GM18909 (cell line): ENCODE results near the gene TSPAN18.

ENCODE experiments used
- ATAC-seq: cut with Tn5 transposase; IDR thresholded peaks from one replicate; pipeline ENCODE4 v1.9.1; 2021; ENCODE audit warnings: mild to moderate bottlenecking; ENCODE audit not compliant: unreplicated experiment, poor library complexity

Gene TSPAN18

DNA sequence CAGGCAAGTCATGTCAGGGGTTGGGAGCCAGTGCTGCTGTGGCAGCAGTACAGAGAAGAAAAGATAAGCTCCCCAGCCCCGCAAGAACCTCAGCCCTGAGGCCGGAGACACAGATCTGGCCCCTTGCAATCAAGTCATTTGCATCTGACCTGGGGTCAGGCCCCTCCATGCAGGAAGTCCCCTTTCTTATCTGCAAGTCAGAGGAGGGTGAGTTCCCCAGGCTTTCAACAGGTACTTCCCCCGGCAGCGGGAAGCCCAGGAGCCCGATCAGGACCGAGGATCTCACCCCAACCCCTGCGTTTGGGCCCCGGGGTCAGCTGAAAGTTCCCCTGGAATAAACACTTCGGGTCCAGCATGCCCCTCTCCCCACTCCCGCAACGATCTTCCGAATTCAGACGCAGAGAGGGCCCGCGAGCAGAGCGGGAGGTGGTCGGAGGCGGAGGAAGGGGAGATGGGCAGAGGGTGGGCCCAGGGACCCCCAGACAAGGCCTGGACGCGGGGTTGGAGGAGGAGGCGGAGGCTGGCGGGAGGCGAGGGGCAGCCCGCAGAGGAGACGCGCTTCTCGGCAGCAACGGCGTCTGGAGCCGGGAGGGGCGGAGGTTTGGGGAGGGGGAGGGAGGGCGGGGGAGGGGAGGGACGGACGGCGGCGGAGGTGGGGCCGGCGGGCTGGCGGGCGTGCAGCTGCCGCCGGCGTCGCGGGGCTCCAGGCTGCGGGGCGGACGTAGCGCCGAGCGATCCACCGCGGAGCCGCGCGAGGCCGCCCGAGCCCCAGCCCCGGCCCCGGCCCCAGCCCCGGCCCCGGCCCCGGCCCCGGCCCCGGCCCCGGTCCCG is at the start of gene TSPAN18:
Gene TSPAN18 (plus strand): TSS at position 680 of the 831 bp plus-strand sequence. CDS start 179,455 bp downstream, outside the sequence.
- peak; percentile 95 for ATAC-seq

DNA sequence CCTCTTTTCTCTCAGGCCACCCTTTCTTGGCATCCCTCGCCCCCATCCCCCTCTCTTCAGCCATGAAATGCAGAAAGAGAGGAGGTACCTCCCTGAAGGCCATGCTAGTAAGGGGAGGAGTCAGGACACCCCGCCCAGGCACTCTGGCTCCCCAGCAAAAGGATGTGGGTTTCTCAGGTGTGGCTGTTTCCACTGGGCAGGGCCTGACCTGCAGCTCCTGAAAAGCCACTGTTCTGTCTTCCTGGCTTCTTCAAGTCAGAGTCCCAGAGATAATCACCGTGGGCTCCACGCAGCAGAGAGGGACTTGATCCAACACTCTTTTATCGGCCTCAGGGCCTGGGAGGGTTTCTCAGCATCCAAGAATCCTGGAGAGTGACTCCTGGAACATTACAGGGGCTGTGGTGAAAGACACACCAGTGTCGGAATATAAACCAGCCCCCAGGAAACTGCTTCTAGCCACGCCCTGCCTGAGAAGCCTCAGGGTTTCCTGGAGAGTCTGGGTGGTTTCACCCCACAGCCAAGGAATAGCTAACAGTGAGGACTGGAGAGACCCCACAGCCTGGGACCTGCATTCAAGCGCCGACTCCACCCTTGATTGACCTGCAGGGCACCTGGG is 45.7 kb upstream of the TSPAN18 start:
- no peak for ATAC-seq

DNA sequence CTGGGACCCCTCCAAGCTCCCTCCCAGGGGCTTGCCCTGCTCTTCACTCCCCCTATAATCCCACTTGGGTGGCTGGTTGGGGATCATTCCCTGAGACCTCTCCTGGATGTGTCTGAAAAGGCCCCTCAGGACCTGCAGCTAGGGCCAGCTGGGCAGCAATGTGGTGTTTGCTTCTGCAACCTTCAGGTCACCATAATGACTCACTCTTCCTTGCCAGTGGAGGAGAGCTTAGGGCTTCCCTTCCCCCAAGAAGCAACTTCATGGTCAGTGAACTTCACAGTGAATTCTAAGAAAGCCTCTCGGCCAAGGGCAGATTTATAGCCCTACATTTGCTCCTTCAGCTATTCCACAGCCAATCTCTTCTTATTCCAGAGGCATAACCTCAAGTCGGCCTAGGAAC is 45.1 kb upstream of the TSPAN18 start:
- no peak for ATAC-seq

- ATAC-seq, result no peak
Measured at GRCh38 chr11:44684859-44685281, 41.9 kb upstream of the TSPAN18 start.

DNA sequence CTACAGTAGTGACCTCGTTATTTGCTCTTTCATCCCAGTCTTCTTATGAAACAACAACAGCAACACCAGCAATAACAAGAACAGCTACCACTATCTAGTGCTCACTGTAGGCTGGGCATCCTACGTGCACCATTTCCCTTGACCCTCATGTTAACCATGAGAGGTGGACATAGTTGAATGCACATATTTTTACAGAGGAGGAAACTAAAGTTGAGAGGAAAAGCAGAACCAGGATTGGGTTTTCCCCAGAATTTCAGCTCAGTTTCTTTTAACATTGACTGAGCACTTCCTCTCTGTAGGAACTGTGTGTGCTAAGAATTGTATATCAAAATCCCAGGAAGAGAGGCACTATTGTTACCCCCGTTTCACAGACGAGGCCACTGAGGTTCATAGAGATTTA is 39.4 kb upstream of the TSPAN18 start:
- no peak for ATAC-seq

GRCh38 chr11:44689265-44689664 is 37.5 kb upstream of the TSPAN18 start:
- ATAC-seq, result no peak

- no peak for ATAC-seq
Measured at GRCh38 chr11:44690651-44691050, 36.1 kb upstream of the TSPAN18 start.

DNA sequence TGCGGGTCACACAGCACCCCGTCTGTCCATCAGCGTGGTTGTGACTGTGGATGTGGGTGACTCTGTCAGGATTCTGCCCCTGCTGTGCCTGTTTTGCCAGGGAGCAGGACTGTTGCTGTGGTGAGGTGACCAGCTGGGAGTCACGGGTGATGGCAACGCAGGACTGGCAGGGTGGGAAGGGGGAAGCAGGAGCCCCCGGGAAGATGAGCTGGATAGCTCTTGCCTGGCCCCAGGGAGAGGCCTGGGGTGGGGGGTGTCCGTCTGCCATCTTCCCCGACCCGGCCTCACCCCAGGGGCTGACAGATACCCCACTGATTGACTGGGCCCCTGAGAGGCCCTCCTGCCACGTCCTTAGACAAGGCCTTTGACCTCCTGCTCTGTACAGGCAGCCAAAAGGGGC is 34.3 kb upstream of the TSPAN18 start:
- ATAC-seq, result no peak

DNA sequence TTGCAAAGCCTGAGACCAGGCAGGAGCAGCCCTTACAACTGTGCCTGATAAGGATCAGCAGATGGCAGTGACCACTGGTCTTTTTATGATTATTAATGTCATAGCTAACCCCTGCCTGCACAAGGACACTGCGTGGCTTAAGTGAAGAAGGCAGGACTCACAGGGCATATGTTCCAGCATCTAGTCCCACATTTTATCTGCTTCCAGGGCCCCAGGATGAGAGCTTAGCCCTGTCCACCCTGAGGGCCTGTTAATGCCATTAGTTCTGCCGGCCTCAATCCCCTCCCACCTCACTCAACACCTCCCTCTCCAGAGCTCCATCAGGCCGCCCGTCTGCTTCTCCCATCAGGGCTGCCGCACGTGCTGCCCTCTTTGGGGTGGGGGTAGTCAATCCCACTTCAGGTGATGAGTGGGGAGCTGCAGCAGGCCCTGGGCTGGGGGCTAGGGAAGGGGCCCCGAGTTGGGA is 33.1 kb upstream of the TSPAN18 start:
- no peak for ATAC-seq

DNA sequence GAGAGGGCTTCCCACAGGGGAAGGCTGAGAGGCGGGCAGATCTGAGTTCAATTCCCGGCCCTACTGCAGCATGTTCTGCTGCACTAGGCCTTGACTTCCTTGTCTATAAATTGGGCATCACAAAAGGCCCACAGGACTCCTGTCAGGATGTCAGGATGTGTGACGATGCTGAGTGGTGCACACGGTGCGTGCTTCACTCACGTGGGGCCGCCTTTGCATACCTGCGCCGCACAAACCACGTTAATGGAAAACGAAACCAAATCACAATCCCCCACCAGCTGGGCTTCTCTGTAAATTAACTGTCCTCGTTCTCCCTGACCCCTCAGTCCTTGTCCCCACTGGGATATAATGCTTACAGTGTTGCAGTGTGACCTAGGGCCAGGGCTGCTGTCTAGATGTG is 32.3 kb upstream of the TSPAN18 start:
- no peak for ATAC-seq

DNA sequence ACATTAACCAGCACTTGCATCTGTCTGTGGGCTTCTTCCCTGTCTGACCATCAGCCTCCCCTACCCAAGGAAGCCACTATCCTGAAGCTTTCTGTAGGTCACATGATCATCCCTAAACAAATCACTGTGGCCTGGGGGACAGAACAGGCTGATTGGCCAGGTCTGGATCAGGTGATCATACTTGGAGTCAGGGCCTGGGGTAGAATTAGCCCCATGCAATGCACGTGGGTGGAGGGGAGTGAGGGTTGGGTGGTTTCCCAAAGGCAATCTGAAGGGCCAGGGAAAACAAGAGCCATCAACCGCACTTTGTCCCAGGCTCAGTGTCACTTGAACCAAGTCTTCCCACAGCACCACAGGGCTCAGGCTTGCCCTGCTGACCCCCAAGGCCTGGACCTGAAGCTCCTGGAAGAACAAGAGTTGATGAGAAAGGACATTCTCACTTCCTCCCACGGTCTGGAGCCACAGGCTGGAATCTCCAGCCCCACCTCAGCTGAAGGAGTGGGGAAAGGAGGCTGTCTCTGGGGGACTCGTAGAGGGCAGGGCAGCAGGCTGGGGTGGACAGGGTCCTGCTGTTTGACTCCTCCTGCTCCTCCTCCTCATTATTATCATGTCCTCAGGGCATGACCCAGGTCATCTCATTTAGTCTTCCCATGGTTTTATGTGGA is 31.5 kb upstream of the TSPAN18 start:
- ATAC-seq, result no peak

GRCh38 chr11:44698252-44698912 is 28.4 kb upstream of the TSPAN18 start:
- no peak for ATAC-seq

DNA sequence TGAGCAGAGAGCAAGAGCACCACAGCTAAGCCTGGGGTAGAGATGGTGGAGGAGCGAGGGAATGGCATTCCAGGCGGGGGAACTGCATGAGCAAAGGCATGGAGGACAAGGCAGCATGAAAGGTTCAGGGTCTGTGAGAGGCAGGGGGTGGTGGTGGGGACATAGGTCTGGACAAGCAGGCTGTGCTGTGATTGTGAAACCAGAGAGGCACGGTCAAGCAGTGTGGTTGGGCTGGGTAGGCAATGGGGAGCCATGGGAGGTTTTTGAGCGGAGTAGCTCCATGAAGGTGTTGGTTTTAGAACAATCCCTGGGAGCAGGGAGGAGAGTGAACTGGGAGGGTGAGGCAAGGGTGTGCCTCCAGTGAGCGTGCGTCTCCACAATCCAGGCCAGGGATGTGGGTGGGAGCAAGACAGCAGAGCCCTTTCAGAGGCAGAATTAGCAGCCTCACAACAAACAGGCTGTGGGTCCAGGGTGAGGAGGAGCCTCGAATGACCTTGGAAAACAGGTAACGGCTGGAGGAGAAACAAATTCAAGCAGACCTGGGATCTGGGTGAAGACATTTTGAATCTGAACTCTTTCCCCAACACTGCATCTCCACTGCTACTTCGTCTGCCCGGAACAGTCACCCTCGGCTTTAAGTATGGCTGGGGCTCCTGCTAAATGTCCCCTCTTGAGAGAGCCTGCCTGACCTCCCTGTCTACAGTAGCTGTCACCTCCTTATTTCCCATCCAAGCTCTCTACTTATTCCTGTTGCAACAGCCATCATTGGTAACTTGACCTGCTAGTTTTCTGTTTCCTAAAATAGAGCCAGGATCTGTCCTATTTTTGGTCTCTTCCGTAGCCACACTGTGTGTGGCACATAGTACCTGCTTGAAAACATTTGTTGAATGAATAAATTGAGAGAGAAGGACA is 27.0 kb upstream of the TSPAN18 start:
- ATAC-seq, result no peak

DNA sequence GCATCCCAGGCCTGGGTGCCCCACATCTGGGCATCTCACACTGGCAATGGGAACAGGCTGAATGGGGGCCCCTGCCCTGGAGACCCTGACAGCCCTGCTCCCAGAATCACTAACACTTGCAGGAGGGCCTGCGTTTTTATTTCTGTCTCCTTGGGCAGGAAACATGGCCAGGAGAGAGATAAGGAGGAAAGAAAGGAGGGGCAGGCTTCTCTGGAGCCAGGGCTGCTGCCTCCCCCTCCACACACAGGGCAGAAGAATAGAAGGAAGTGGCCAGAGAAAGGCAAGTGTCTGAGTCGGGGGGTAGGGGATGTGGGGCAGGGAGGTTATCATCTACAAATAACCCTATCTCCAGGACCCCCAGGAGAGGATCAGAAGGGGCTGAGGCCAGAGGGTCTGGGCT is 25.5 kb upstream of the TSPAN18 start:
- ATAC-seq, result no peak

GRCh38 chr11:44702889-44703288 is 23.9 kb upstream of the TSPAN18 start:
- no peak for ATAC-seq

DNA sequence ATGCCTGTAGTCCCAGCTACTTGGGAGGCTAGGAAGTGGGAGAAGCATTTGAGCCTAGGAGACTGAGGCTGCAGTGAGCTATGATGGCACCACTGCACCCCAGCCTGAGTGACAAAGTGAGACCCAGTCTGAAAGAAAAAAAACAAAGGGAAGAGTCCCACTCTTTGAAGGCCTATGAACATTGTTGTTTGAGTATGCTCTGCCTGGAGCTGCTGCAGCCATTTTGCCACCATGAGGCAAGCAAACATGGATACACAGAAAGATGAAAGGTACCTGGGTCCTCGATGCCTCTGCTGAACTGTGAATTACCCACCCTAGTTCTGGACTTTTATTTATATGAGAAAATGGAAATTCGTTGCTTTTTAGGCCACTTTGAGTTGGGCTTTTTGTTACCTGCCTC is 19.7 kb upstream of the TSPAN18 start:
- no peak for ATAC-seq

DNA sequence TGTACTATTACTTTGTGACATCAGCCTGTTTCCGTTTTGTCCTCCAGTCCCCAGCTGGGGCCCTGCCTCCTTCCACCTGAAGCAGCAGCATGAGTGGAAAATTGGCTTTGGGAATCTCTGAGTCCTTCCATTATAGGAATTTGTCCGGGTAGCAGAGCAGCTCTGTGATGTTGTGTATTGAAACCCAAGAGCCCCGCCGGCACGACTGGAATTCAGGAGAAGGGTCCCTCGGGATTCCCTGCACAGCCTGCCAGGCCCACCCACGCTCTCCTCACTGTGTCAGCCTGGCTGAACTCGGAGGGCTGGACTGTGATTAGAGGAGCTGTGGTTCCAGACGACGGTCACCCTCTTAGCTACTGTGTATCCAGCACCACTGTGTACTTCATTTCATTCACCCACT is 18.8 kb upstream of the TSPAN18 start:
- no peak for ATAC-seq

DNA sequence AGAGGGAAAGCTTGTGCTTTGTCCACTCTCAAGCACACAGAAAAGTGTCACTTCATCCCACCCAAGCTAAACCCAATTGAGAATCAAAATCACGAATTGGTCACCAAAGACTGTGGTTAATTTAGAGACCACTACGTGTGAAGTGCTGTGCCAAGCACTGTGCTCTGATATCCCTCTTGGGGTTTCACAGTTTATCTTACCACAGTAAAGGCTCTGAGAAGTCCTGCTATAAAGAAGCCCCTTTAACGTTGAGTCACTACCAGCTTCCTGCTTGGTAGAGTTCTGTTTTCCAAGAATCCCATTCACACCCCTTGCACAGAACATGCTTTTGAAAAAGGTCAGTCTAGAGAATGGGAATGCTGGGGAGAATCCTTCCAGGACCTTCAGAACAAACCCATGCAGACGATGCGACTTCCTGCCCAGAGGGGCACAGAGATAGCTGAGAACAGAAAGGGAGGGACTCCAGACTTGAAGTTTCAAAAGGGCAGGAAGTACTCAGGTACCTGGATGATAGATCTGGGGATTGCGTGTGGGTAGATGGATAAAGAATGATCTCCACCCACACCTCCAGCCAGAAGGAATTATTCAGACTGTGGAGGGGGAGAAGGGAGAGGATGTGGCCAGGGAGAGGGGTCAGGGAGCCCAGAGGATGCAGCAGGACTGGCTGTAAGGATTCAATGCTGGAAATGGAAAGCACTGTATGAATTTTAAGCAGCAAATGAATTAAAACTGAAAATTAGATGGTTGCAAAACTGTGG is 18.1 kb upstream of the TSPAN18 start:
- no peak for ATAC-seq

- ATAC-seq, result no peak
Measured at GRCh38 chr11:44709281-44709562, 17.5 kb upstream of the TSPAN18 start.
